KOPT-K1 (cell line): ENCODE measurements around the gene RHBDL1.

Experiments
- H3K27ac ChIP-seq: fragments of 200-600 bp; sonication (generic); 2 replicates; pipeline ENCODE4 v1.5.1; 2016; ENCODE audit warnings: antibody characterized with exemption, mild to moderate bottlenecking, low read depth, low read length; ENCODE audit not compliant: poor library complexity, severe bottlenecking
- H3K36me3 ChIP-seq: fragments of 200-600 bp; sonication (generic); 2 replicates; pipeline ENCODE4 v1.5.1; 2017; ENCODE audit warnings: antibody characterized with exemption, mild to moderate bottlenecking, low read length, moderate library complexity; ENCODE audit not compliant: insufficient read depth
- H3K9me3 ChIP-seq: fragments of 200-600 bp; sonication (generic); 2 replicates; pipeline ENCODE4 v1.5.1; 2017; ENCODE audit warnings: antibody characterized with exemption, low read length, mild to moderate bottlenecking; ENCODE audit not compliant: insufficient read depth, poor library complexity, severe bottlenecking

RHBDL1 gene

GRCh38 chr16:672851-673250 is 2.6 kb upstream of the RHBDL1 start:
- peaks cover 68% of the 10 kb centered on the region for H3K36me3 ChIP-seq
- H3K27ac ChIP-seq = no peak overlapping the region
- H3K9me3 ChIP-seq = no peaks in the 10 kb centered on the region

DNA sequence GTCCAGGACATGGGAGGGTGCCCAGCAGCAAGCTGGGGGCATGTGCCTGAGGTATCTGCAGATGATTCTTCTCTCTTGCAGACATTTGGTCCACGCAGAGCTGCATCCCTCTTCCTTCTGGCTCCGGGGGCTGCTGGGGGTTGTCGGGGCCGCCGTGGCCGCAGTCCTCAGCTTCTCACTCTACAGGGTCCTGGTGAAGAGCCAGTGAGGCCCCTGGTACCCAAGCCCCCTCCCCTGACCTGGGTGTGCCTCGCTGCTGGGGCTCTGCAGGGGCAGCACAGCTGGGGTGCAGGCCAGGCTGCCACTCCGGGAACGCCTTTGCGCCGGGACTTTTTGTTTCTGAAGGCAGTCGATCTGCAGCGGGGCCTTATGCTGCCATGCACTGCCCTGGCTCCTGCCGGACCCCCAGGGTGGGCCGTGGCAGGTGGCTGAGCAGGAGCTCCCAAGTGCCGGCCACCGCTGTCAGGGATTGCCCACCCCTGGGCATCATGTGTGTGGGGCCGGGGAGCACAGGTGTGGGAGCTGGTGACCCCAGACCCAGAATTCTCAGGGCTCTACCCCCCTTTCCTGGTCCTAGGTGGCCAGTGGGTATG is 2.0 kb upstream of the RHBDL1 start:
- Histone ChIP-seq H3K27ac (no peak overlapping the region), H3K9me3 (no peaks in the 10 kb centered on the region), H3K36me3 (peaks cover 68% of the 10 kb centered on the region)

DNA sequence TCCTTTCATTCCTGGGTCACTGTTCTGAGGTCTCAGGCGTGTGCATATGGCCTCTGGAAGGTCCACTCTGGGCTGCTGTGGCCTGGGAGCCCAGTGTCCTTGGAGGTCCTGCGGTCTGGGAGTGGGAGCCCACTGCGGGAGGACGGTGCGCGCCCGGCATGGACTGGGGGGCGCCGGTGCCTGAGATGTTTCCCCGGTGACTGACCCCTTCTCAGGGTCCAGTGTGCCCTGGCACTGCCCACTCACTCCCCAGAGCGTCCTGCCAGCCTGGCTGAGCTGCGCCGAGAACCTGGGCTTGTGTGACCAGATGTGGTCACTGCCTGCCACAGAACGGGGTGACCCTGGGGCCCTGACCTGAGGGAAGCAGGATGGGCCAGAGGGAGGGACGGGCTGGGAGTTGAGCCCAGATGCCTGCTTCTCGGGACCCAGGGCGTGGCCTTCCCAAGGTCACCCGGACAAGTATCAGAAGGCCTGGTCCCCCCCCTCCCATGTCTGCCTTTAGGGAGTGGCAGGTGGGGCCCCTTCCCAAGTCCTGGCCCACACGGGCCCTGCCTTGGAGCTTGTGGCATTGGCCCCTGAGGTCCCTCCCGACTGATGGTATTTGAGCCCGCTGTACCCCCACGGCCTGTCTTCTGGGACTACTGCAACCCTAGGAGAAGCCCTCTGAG is 1.1 kb upstream of the RHBDL1 start:
- Histone ChIP-seq H3K27ac (no peak overlapping the region), H3K9me3 (no peaks in the 10 kb centered on the region), H3K36me3 (peaks cover 65% of the 10 kb centered on the region)

GRCh38 chr16:675884-676564 is 553 bp downstream of the RHBDL1 start:
- H3K36me3 ChIP-seq = peaks cover 48% of the 10 kb centered on the region
- no peak overlapping the region for H3K27ac ChIP-seq
- H3K9me3 ChIP-seq = no peaks in the 10 kb centered on the region

GRCh38 chr16:676565-676902 is 1.1 kb downstream of the RHBDL1 start:
- Histone ChIP-seq H3K27ac (no peak overlapping the region), H3K36me3 (peaks cover 46% of the 10 kb centered on the region), H3K9me3 (no peaks in the 10 kb centered on the region)

- H3K27ac ChIP-seq = no peak overlapping the region
These were observed 1.4 kb downstream of the RHBDL1 start for GRCh38 chr16:676913-677312.

DNA sequence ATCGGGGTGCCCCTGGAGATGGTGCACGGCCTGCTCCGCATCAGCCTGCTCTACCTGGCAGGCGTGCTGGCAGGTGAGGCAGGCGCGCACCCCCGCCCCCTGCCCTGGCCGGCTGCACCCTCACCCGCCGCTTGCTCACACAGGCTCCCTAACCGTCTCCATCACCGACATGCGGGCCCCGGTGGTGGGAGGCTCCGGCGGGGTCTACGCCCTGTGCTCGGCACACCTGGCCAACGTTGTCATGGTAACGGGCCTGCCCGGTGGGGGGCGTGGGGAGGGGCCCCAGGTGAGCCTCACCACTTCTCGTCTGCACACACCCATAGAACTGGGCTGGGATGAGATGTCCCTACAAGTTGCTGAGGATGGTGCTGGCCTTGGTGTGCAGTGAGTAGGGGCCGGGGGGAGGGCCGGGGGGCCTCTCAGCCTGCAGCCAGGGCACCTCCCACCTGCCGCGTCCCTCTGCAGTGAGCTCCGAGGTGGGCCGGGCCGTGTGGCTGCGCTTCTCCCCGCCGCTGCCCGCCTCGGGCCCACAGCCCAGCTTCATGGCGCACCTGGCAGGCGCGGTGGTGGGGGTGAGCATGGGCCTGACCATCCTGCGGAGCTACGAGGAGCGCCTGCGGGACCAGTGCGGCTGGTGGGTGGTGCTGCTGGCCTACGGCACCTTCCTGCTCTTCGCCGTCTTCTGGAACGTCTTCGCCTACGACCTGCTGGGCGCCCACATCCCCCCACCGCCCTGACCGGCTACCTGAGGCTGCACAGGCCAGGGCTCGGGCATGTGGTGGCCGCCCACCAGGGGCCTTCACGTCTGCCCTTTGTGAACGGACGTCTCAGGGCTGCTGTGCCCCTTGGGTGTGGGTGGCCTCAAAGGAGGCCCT is 2.1 kb downstream of the RHBDL1 start:
- H3K27ac ChIP-seq = no peak overlapping the region
- no peaks in the 10 kb centered on the region for H3K9me3 ChIP-seq
- H3K36me3 ChIP-seq = peaks cover 46% of the 10 kb centered on the region

More at GRCh38 chr16:676913-677312, 1.4 kb downstream of the RHBDL1 start:
- Histone ChIP-seq H3K9me3 (no peaks in the 10 kb centered on the region), H3K36me3 (peaks cover 46% of the 10 kb centered on the region)

DNA sequence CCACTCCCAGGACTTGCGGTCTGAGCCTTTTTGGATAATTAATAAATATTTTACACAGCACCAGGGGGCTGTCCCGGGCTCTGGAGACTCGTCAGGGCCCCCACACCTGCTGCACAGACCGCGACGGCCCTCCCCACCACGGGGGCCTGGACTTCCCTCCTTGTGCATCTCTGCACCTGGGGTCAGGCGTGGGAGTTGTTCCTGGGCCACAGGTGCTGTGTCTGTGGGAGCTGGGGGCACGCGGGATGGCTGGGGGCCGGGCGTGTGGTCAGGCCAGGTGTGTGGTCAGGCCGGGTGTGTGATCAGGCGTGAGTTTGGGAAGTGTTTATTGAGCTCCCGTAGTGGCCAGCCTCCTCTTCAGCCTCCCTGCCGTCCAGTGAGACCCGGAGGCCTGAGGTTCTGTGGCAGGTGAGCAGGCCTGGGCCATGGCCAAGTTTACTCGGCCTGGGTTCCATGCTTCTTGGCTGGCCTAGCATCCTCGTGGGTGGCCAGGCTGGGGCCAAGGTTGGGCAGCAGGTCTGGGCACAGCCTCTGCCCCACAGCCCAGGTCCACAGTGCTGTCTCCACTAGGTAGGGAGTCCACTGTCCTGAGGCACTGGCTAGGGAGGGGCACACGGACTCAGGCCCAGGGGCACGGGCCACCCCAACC is 2.9 kb downstream of the RHBDL1 start:
- H3K36me3 ChIP-seq = peaks cover 46% of the 10 kb centered on the region
- H3K27ac ChIP-seq = no peak overlapping the region
- H3K9me3 ChIP-seq = no peaks in the 10 kb centered on the region

- Histone ChIP-seq H3K36me3 (peaks cover 39% of the 10 kb centered on the region), H3K27ac (no peak overlapping the region)
These were observed 3.7 kb downstream of the RHBDL1 start for GRCh38 chr16:678858-679813.

DNA sequence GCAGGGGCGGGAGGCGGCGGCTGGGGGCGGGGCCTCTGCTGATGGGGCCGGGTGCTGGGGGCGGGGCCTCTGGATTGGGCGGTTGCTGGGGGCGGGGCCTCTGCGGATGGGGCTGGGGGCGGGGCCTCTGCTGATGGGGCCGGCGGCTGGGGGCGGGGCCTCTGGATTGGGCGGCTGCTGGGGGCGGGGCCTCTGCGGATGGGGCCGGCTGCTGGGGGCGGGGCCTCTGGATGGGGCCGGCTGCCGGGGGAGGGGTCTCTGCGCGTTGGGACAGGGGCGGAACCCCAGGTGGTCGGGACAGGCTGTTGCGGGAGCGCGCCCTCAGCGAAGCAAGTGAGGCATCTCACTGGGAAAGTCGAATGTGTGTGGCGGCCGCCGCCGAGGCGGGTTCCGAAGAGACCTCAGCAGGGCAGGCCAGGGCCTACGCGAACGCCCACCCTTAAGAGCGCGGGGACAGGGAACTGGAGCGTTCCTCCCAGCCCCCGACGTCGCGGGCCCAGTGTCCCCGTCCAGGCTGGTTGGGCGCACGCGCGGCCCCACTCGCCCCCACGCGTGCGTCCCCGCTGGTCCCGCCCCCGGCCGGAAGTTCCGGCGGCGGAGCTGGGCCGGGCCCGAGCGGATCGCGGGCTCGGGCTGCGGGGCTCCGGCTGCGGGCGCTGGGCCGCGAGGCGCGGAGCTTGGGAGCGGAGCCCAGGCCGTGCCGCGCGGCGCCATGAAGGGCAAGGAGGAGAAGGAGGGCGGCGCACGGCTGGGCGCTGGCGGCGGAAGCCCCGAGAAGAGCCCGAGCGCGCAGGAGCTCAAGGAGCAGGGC is 4.5 kb downstream of the RHBDL1 start, which contains the start of gene STUB1:
Gene STUB1 (plus strand): TSS at position 597 of the 811 bp plus-strand sequence. CDS start 116 bp downstream, at position 713.
- Histone ChIP-seq H3K27ac (peak within 1 kb of the TSS; percentile 72), H3K9me3 (no peaks in the 10 kb centered on the region), H3K36me3 (peaks cover 30% of the 10 kb centered on the region)

More at GRCh38 chr16:678858-679813, 3.7 kb downstream of the RHBDL1 start:
- no peaks in the 10 kb centered on the region for H3K9me3 ChIP-seq

GRCh38 chr16:680625-680945 is 5.1 kb downstream of the RHBDL1 start:
- no peaks in the 10 kb centered on the region for H3K9me3 ChIP-seq
- peaks cover 35% of the 10 kb centered on the region for H3K36me3 ChIP-seq
- peak overlapping the region; percentile 72 for H3K27ac ChIP-seq

GRCh38 chr16:680967-681745 is 5.7 kb downstream of the RHBDL1 start:
- Histone ChIP-seq H3K36me3 (peaks cover 41% of the 10 kb centered on the region), H3K27ac (peak overlapping the region; percentile 72), H3K9me3 (no peaks in the 10 kb centered on the region)
